HCT116 (cell line): ENCODE results near the gene ZHX3. TPM values are rescaled to one million over a fixed set of nuclear protein-coding genes. Genes with fewer than 3 reads are reported as not detected.

Source experiments
- ATAC-seq: fragments of 200-7000 bp; cut with Tn5 transposase; 2 replicates; pipeline ENCODE4 v1.9.1; 2020; ENCODE audit warnings: mild to moderate bottlenecking, moderate library complexity
- BruUV-seq: library from RNA; stranded (reverse); fragments of 400-500 nt; replicated peaks from 2 replicates; lab custom pipeline; 2021; lab: Mats Ljungman, UMichigan
- CTCF ChIA-PET: fragments of 300-600 bp; sonication (Branson Sonifier 250); formaldehyde crosslinking; loops from one replicate; lab custom pipeline; 2021; ENCODE audit warnings: antibody characterized with exemption; lab: Charles Lee
- POLR2A ChIA-PET: fragments of 300-600, 350-600 bp; sonication (Branson Sonifier 250); formaldehyde crosslinking; loops from one replicate; lab custom pipeline; 2021; ENCODE audit warnings: antibody characterized with exemption; lab: Charles Lee
- RAD21 ChIA-PET, 2 experiments: fragments of 300-600 bp; sonication (Branson Sonifier 250); formaldehyde crosslinking; loops; one replicate each; lab custom pipeline; 2023; ENCODE audit warnings: low total read pairs in 2 of 2; ENCODE audit not compliant: uncharacterized antibody in 2 of 2, unreplicated experiment in 2 of 2, low non-redundant PET in 1 of 2; lab: Charles Lee
- DNase-seq: peaks from one replicate; pipeline ENCODE4 v3.0.0-alpha.2; 2010; ENCODE audit warnings: low read depth, low spot score
- H2AFZ ChIP-seq: fragments of 200-600 bp; shearing (Covaris generic), sonication (generic); 2 replicates; pipeline ENCODE4 v1.6.1; 2017; ENCODE audit warnings: low read depth, mixed run types, mixed read lengths, antibody characterized with exemption, low read length; ENCODE audit not compliant: poor library complexity, severe bottlenecking
- H3K27ac ChIP-seq: 2 replicates; pipeline ENCODE4 v1.5.1; 2012; ENCODE audit warnings: low read depth, low read length
- H3K27me3 ChIP-seq: fragments of 200-600 bp; sonication (generic); 2 replicates; pipeline ENCODE4 v1.6.1; 2016; ENCODE audit warnings: mixed run types, low read length, mixed read lengths; ENCODE audit not compliant: insufficient read depth
- H3K36me3 ChIP-seq, 2 experiments: fragments of 200-500 bp in 1 of 2; fragments of 200-600 bp in 1 of 2; sonication (Bioruptor generic) in 1 of 2; sonication (generic) in 1 of 2; 2 replicates each; pipeline versions ENCODE4 v1.5.1 to v1.6.1; 2014 to 2016; ENCODE audit warnings: low read length in 2 of 2, inconsistent platforms in 1 of 2, mixed read lengths in 1 of 2, mixed run types in 1 of 2; ENCODE audit not compliant: insufficient read depth in 2 of 2, control insufficient read depth in 1 of 2
- H3K4me1 ChIP-seq, 2 experiments: fragments of 200-600 bp in 1 of 2; sonication (generic) in 1 of 2; 2 replicates each; pipeline versions ENCODE4 v1.5.1 to v1.6.1; 2012 to 2017; ENCODE audit warnings: low read length in 2 of 2, inconsistent platforms in 1 of 2, mild to moderate bottlenecking in 1 of 2, mixed read lengths in 1 of 2, mixed run types in 1 of 2, moderate library complexity in 1 of 2; ENCODE audit not compliant: insufficient read depth in 2 of 2, control insufficient read depth in 1 of 2
- H3K4me2 ChIP-seq: fragments of 200-600 bp; sonication (generic); 2 replicates; pipeline ENCODE4 v1.6.1; 2017; ENCODE audit warnings: mixed run types, low read length, mixed read lengths
- H3K4me3 ChIP-seq, 2 experiments: fragments of 200-600 bp in 1 of 2; sonication (generic) in 1 of 2; replicated peaks in 1 of 2; 2 replicates each; pipeline ENCODE4 v1.5.1; 2011 to 2016; ENCODE audit warnings: low read length in 2 of 2, control low read depth in 1 of 2, low read depth in 1 of 2, mild to moderate bottlenecking in 1 of 2, mixed read lengths in 1 of 2, mixed run types in 1 of 2
- H3K79me2 ChIP-seq: fragments of 200-600 bp; sonication (generic); 2 replicates; pipeline ENCODE4 v1.6.1; 2017; ENCODE audit warnings: mild to moderate bottlenecking, mixed run types, low read length, moderate library complexity, mixed read lengths; ENCODE audit not compliant: insufficient read depth
- H3K9ac ChIP-seq: fragments of 200-600 bp; sonication (generic); 2 replicates; pipeline ENCODE4 v1.6.1; 2016; ENCODE audit warnings: low read length, mixed read lengths
- H3K9me2 ChIP-seq: fragments of 200-600 bp; sonication (generic), shearing (Covaris generic); 2 replicates; pipeline ENCODE4 v1.6.1; 2017; ENCODE audit warnings: mixed run types, mild to moderate bottlenecking, moderate library complexity; ENCODE audit not compliant: insufficient read depth
- H3K9me3 ChIP-seq, 2 experiments: fragments of 200-500 bp in 1 of 2; fragments of 200-600 bp in 1 of 2; sonication (Bioruptor generic) in 1 of 2; sonication (generic) in 1 of 2; 2 replicates each; pipeline ENCODE4 v1.6.1; 2014 to 2017; ENCODE audit warnings: low read length in 2 of 2, mixed read lengths in 2 of 2, inconsistent platforms in 1 of 2, low read depth in 1 of 2, mild to moderate bottlenecking in 1 of 2, mixed run types in 1 of 2, moderate library complexity in 1 of 2; ENCODE audit not compliant: control insufficient read depth in 1 of 2, insufficient read depth in 1 of 2
- H4K20me1 ChIP-seq: fragments of 200-600 bp; sonication (generic), shearing (Covaris generic); 2 replicates; pipeline ENCODE4 v1.6.1; 2017; ENCODE audit warnings: mixed run types, mild to moderate bottlenecking, moderate library complexity; ENCODE audit not compliant: insufficient read depth
- ATF3 ChIP-seq: IDR thresholded peaks from 2 replicates; pipeline ENCODE4 v1.6.1; 2012
- CBX3 ChIP-seq: IDR thresholded peaks from 2 replicates; pipeline ENCODE4 v1.6.1; 2012; ENCODE audit warnings: low read depth
- EGR1 ChIP-seq: IDR thresholded peaks from 2 replicates; pipeline ENCODE4 v1.6.1; 2012; ENCODE audit warnings: low read depth
- MAX ChIP-seq: IDR thresholded peaks from 2 replicates; pipeline ENCODE4 v1.6.1; 2012
- POLR2A ChIP-seq: IDR thresholded peaks from 2 replicates; pipeline ENCODE4 v1.7.0; 2011; ENCODE audit warnings: borderline replicate concordance; ENCODE audit not compliant: insufficient read depth, insufficient read length; ENCODE audit errors: extremely low read depth
- POLR2AphosphoS5 ChIP-seq: IDR thresholded peaks from 2 replicates; pipeline ENCODE4 v1.6.1; 2011; ENCODE audit warnings: mild to moderate bottlenecking, low read depth, low read length, moderate library complexity
- RAD21 ChIP-seq: IDR thresholded peaks from 2 replicates; pipeline ENCODE4 v1.6.1; 2012; ENCODE audit warnings: low read depth, mild to moderate bottlenecking
- REST ChIP-seq: IDR thresholded peaks from 2 replicates; pipeline ENCODE4 v1.6.1; 2012; ENCODE audit warnings: low read depth
- SIN3A ChIP-seq: IDR thresholded peaks from 2 replicates; pipeline ENCODE4 v1.6.1; 2012; ENCODE audit warnings: low read depth
- SP1 ChIP-seq: IDR thresholded peaks from 2 replicates; pipeline ENCODE4 v1.6.1; 2012; ENCODE audit warnings: low read depth
- SRF ChIP-seq: IDR thresholded peaks from 2 replicates; pipeline ENCODE4 v1.6.1; 2012; ENCODE audit warnings: low read depth
- TCF7L2 ChIP-seq: IDR thresholded peaks from 2 replicates; pipeline ENCODE4 v1.7.0; 2011; ENCODE audit warnings: borderline replicate concordance, inconsistent platforms; ENCODE audit not compliant: insufficient read depth, insufficient read length; ENCODE audit errors: extremely low read depth
- YY1 ChIP-seq: IDR thresholded peaks from 2 replicates; pipeline ENCODE4 v1.6.1; 2011; ENCODE audit warnings: low read length, low read depth, moderate library complexity, mild to moderate bottlenecking; ENCODE audit not compliant: insufficient replicate concordance; ENCODE audit errors: extremely low read depth
- ZBTB33 ChIP-seq: IDR thresholded peaks from 2 replicates; pipeline ENCODE4 v1.6.1; 2011; ENCODE audit warnings: mild to moderate bottlenecking, low read length, moderate library complexity; ENCODE audit not compliant: insufficient replicate concordance; ENCODE audit errors: extremely low read depth
- ZFX ChIP-seq: fragments of 450-650 bp; IDR thresholded peaks from 2 replicates; pipeline ENCODE4 v1.6.1; 2017
- ZNF274 ChIP-seq: fragments of 200-500 bp; sonication (Bioruptor generic); IDR thresholded peaks from 2 replicates; pipeline ENCODE4 v1.6.1; 2014; ENCODE audit warnings: mild to moderate bottlenecking, low read depth, low read length, inconsistent platforms
- intact Hi-C: fragments of 100-400 bp; cut with micrococcal nuclease; formaldehyde crosslinking; loops from 2 replicates; pipeline ENCODE4 v1.10.0; 2022
- total RNA-seq: library from RNA; stranded (reverse); gene quantifications from one replicate; pipeline ENCODE4 v1.2.1, GENCODE V29; 2021; ENCODE audit not compliant: unreplicated experiment

Gene ZHX3
- total RNA-seq, 1 experiment from 2014 or later, result 13.3 TPM

GRCh38 chr20:41214202-41214601 lies 103.3 kb downstream of the ZHX3 start:
- Histone ChIP-seq H3K27ac (no peak overlapping the region), H3K36me3 (no peaks in the 10 kb centered on the region), H4K20me1 (no peaks in the 10 kb centered on the region), H2AFZ (no peak overlapping the region), H3K4me1 (peaks cover 8 to 9% of the 10 kb centered on the region in 2 experiments), H3K27me3 (no peaks in the 10 kb centered on the region), H3K79me2 (no peaks in the 10 kb centered on the region), H3K9me2 (no peaks in the 10 kb centered on the region), H3K4me2 (no peak overlapping the region), H3K9me3 (no peaks in the 10 kb centered on the region), H3K4me3 (no peak overlapping the region), H3K9ac (no peak overlapping the region)
- RAD21 ChIA-PET, result no interaction called here
- no peak for ATAC-seq
- DNase-seq, result no peak
- no TSS peak for BruUV-seq
- intact Hi-C loops, result no loop called here
- TF ChIP-seq ZNF274, result no peak
- no peak for TF ChIP-seq SIN3A
- TF ChIP-seq ZFX, result no peak
- no peak for TF ChIP-seq ZBTB33
- TF ChIP-seq REST, result no peak
- TF ChIP-seq POLR2AphosphoS5, result no peak
- TF ChIP-seq TCF7L2, result no peak
- TF ChIP-seq POLR2A, result no peak
- TF ChIP-seq MAX, result no peak
- no peak for TF ChIP-seq EGR1
- no peak for TF ChIP-seq RAD21
- no peak for TF ChIP-seq CBX3
- no peak for TF ChIP-seq SP1
- no peak for TF ChIP-seq YY1
- TF ChIP-seq SRF, result no peak
- TF ChIP-seq ATF3, result no peak
- CTCF ChIA-PET, result no interaction called here
- POLR2A ChIA-PET, result no interaction called here
